GM23338 (cell line): ENCODE data around the gene KLK7. TPM values are rescaled to one million over a fixed set of nuclear protein-coding genes. Genes with fewer than 3 reads are reported as not detected.

ENCODE experiments used
- EZH2 ChIP-seq: fragments of 200-600 bp; sonication (generic); IDR thresholded peaks from one replicate; pipeline ENCODE4 v1.8.0; 2017; ENCODE audit warnings: antibody characterized with exemption, mild to moderate bottlenecking, low read depth; ENCODE audit not compliant: unreplicated experiment
- REST ChIP-seq: IDR thresholded peaks from one replicate; pipeline ENCODE4 v1.6.1; 2018; ENCODE audit warnings: antibody characterized with exemption; ENCODE audit not compliant: unreplicated experiment
- polyA plus RNA-seq: library from polyadenylated mRNA; unstranded; fragments of >200 nt; fragmentation: Nextera tagmentation; extraction: Ambion mirVana; gene quantifications from 2 replicates; pipeline ENCODE4 v1.2.1, GENCODE V29; 2016
- total RNA-seq: library from RNA; depleted of rRNA; stranded (reverse); fragments of >200 nt; shearing (Covaris generic); gene quantifications from 2 replicates; pipeline ENCODE4 v1.2.3, GENCODE V29; 2014
- TF ChIP-seq, protein P1 (sequence below): fragments of 250-450 bp; sonication (Bioruptor Pico); IDR thresholded peaks from 2 replicates; pipeline ENCODE4 v1.5.0; 2020; ENCODE audit warnings: mild to moderate bottlenecking, moderate library complexity

Gene KLK7
- total and polyA plus RNA-seq, 2 experiments from 2014 or later: 1.1 to 1.4 TPM

DNA sequence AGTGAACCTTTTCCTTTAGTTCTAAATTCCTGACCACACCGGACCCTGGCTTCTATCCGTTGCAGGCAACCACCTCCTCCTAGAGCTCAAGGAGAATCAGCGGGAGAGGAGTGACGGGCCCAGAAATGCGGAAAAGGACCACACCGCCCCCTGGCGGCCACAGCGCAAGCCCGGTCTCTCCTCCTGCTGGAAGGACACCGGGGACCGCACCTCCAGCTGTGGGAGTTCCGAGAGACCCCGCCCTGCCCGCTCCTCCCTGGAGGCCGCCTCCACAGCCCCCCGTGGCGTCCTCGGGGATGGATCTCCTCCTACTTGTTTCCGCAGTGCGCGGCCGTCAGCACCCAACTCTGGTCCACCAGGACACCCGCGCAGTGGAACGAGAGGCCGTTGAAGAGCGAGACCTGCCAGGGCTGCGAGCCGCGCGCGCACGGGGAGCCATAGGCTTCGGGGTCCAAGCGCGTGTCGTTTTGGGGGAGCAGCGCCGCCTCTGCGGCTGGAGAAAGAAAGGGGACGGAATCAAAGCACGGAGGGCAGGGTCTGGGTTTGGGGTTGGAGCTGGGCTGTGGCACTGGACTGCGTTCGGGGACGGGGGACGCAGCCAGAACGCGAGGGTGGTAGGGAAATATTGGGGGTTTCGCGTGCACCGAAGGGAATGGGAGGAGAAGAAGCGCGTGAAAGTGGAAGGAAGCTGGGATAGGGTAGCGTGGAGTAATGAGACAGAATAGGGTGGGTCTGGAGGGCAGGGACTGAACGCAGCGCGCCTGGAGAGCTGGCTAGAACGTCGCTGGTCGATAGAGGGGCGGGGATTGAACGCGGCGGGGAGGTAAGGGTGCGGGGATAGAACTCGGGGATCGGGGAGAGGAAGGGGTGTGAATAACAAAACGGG is 33.3 kb upstream of the KLK7 start (continued):
- TF ChIP-seq, protein P1, sequence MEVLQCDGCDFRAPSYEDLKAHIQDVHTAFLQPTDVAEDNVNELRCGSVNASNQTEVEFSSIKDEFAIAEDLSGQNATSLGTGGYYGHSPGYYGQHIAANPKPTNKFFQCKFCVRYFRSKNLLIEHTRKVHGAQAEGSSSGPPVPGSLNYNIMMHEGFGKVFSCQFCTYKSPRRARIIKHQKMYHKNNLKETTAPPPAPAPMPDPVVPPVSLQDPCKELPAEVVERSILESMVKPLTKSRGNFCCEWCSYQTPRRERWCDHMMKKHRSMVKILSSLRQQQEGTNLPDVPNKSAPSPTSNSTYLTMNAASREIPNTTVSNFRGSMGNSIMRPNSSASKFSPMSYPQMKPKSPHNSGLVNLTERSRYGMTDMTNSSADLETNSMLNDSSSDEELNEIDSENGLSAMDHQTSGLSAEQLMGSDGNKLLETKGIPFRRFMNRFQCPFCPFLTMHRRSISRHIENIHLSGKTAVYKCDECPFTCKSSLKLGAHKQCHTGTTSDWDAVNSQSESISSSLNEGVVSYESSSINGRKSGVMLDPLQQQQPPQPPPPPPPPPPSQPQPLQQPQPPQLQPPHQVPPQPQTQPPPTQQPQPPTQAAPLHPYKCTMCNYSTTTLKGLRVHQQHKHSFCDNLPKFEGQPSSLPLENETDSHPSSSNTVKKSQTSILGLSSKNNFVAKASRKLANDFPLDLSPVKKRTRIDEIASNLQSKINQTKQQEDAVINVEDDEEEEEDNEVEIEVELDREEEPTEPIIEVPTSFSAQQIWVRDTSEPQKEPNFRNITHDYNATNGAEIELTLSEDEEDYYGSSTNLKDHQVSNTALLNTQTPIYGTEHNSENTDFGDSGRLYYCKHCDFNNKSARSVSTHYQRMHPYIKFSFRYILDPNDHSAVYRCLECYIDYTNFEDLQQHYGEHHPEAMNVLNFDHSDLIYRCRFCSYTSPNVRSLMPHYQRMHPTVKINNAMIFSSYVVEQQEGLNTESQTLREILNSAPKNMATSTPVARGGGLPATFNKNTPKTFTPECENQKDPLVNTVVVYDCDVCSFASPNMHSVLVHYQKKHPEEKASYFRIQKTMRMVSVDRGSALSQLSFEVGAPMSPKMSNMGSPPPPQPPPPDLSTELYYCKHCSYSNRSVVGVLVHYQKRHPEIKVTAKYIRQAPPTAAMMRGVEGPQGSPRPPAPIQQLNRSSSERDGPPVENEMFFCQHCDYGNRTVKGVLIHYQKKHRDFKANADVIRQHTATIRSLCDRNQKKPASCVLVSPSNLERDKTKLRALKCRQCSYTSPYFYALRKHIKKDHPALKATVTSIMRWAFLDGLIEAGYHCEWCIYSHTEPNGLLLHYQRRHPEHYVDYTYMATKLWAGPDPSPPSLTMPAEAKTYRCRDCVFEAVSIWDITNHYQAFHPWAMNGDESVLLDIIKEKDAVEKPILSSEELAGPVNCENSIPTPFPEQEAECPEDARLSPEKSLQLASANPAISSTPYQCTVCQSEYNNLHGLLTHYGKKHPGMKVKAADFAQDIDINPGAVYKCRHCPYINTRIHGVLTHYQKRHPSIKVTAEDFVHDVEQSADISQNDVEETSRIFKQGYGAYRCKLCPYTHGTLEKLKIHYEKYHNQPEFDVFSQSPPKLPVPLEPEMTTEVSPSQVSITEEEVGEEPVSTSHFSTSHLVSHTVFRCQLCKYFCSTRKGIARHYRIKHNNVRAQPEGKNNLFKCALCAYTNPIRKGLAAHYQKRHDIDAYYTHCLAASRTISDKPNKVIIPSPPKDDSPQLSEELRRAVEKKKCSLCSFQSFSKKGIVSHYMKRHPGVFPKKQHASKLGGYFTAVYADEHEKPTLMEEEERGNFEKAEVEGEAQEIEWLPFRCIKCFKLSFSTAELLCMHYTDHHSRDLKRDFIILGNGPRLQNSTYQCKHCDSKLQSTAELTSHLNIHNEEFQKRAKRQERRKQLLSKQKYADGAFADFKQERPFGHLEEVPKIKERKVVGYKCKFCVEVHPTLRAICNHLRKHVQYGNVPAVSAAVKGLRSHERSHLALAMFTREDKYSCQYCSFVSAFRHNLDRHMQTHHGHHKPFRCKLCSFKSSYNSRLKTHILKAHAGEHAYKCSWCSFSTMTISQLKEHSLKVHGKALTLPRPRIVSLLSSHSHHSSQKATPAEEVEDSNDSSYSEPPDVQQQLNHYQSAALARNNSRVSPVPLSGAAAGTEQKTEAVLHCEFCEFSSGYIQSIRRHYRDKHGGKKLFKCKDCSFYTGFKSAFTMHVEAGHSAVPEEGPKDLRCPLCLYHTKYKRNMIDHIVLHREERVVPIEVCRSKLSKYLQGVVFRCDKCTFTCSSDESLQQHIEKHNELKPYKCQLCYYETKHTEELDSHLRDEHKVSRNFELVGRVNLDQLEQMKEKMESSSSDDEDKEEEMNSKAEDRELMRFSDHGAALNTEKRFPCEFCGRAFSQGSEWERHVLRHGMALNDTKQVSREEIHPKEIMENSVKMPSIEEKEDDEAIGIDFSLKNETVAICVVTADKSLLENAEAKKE (CRISPR knock-in tag): no peak
- TF ChIP-seq EZH2: peak; percentile 34
- TF ChIP-seq REST: no peak
